Stomach (tissue), 9 donors: ENCODE results near the gene DUOX2. TPM values are rescaled to one million over a fixed set of nuclear protein-coding genes. Genes with fewer than 3 reads are reported as not detected.

Source experiments
- DNase-seq, 2 donors: peaks; one replicate each; pipeline versions ENCODE4 v3.0.0 to v3.0.0-alpha.2; 2013 to 2019
- H3K27ac ChIP-seq, 5 donors: fragments of 200-600 bp in 4 of 5; sonication (generic) in 4 of 5; one replicate each; pipeline ENCODE4 v1.5.1; 2013 to 2019; ENCODE audit warnings: mild to moderate bottlenecking in 1 of 5, moderate library complexity in 1 of 5
- H3K27me3 ChIP-seq, 3 donors: fragments of 200-600 bp; sonication (generic); one replicate each; pipeline ENCODE4 v1.5.1; 2017 to 2019; ENCODE audit warnings: mixed run types in 1 of 3
- H3K36me3 ChIP-seq, 4 donors: fragments of 200-600 bp; sonication (generic); 1 replicate in 3 of 4; 2 replicates in 1 of 4; pipeline ENCODE4 v1.5.1; 2016 to 2019
- H3K4me1 ChIP-seq, 4 donors: fragments of 200-600 bp; sonication (generic); one replicate each; pipeline ENCODE4 v1.5.1; 2016 to 2019
- H3K4me3 ChIP-seq, 4 donors: fragments of 200-600 bp; sonication (generic) in 3 of 4; one replicate each; pipeline ENCODE4 v1.5.1; 2016 to 2019; ENCODE audit warnings: mild to moderate bottlenecking in 1 of 4
- H3K9me3 ChIP-seq, 4 donors: fragments of 200-600 bp; sonication (generic); one replicate each; pipeline ENCODE4 v1.5.1; 2016 to 2019
- CTCF ChIP-seq, 7 experiments: fragments of 450-650 bp in 4 of 7; fragments of 200-600 bp in 3 of 7; sonication (generic) in 3 of 7; IDR thresholded peaks; one replicate each; pipeline ENCODE4 v1.5.1; 2016 to 2019; ENCODE audit warnings: antibody characterized with exemption in 7 of 7, control low read depth in 2 of 7, mild to moderate bottlenecking in 1 of 7
- EP300 ChIP-seq: sonication (generic); formaldehyde crosslinking; IDR thresholded peaks from one replicate; pipeline ENCODE4 v1.6.1; 2017; ENCODE audit warnings: antibody characterized with exemption
- POLR2A ChIP-seq, 4 donors: fragments of 450-650 bp; IDR thresholded peaks; one replicate each; pipeline ENCODE4 v1.6.1; 2016; ENCODE audit warnings: antibody characterized with exemption in 4 of 4, control low read depth in 2 of 4, mild to moderate bottlenecking in 1 of 4, moderate library complexity in 1 of 4
- POLR2AphosphoS5 ChIP-seq, 3 donors: sonication (generic); formaldehyde crosslinking; IDR thresholded peaks; one replicate each; pipeline ENCODE4 v1.6.1; 2016; ENCODE audit warnings: antibody characterized with exemption in 3 of 3
- WGBS, 5 donors: extraction: QIAGEN DNeasy Blood & Tissue Kit in 3 of 5; methylation state at CpG; one replicate each; pipeline versions ENCODE4 v1.1.5 to v1.1.7; 2013 to 2018; 5-methylcytosine and 5-hydroxymethylcytosine counted together
- intact Hi-C: fragments of 100-400 bp; cut with DNase I; formaldehyde crosslinking; loops from one replicate; pipeline ENCODE4 v1.15.1; 2023; ENCODE audit warnings: low total_unique reads
- polyA plus RNA-seq, 3 donors: library from polyadenylated mRNA; stranded (reverse); fragments of 200-250 nt; gene quantifications; one replicate each; pipeline ENCODE4 v1.2.3, GENCODE V29; 2013
- total RNA-seq, 5 donors: library from RNA; depleted of rRNA; stranded (reverse); fragments of >200 nt; gene quantifications; one replicate each; pipeline versions ENCODE4 v1.1.0 to v1.2.3, GENCODE V29; 2014 to 2016
- donor health status: healthy with polysubstance abuse.
- donor health status: Bipolar disorder and iron deficiency.
- donor health status: healthy.

The DUOX2 gene
- total and polyA plus RNA-seq, 8 donors, result 1.2 to 445 (median 54.5) TPM

- 92 to 100% (median 95%) methylated on average over 7 of the region's 7 CpGs for WGBS, 5 donors
- H3K27ac ChIP-seq, result no peak overlapping the region
- H3K4me3 ChIP-seq, result no peak overlapping the region
- no peaks in the 10 kb centered on the region for H3K9me3 ChIP-seq
- DNase-seq, result no peak
- no peaks in the 10 kb centered on the region for H3K27me3 ChIP-seq
- peaks cover 0 to 17% (median 4%) of the 10 kb centered on the region in 4 donors for H3K36me3 ChIP-seq
- TF ChIP-seq POLR2AphosphoS5 (IDR thresholded peaks at IDR 0.05) (no peak), EP300 (no peak), CTCF (IDR thresholded peaks at IDR 0.05) (no peak), POLR2A (IDR thresholded peaks at IDR 0.05) (no peak)
- no peaks in the 10 kb centered on the region for H3K4me1 ChIP-seq
- intact Hi-C loops, result no loop called here
These were observed 16.5 kb downstream of the DUOX2 start for GRCh38 chr15:45097466-45097865.

- TF ChIP-seq POLR2A (IDR thresholded peaks at IDR 0.05), result no peak
- no peak for TF ChIP-seq EP300
- TF ChIP-seq CTCF (IDR thresholded peaks at IDR 0.05), result no peak
- intact Hi-C loops, result no loop called here
- H3K27ac ChIP-seq, result no peak overlapping the region
- no peak for DNase-seq
- H3K4me3 ChIP-seq, result no peak overlapping the region
- H3K27me3 ChIP-seq, result no peaks in the 10 kb centered on the region
- 89 to 97% (median 92%) methylated on average over 2 to 11 of the region's 11 CpGs for WGBS, 5 donors
- H3K36me3 ChIP-seq, result peaks cover 0 to 17% (median 4%) of the 10 kb centered on the region in 4 donors
- no peaks in the 10 kb centered on the region for H3K4me1 ChIP-seq
- H3K9me3 ChIP-seq, result no peaks in the 10 kb centered on the region
These were observed 18.3 kb downstream of the DUOX2 start for GRCh38 chr15:45095661-45096060.

- DNase-seq, result no peak
- Histone ChIP-seq H3K9me3 (no peaks in the 10 kb centered on the region), H3K36me3 (peaks cover 0 to 6% (median under 1%) of the 10 kb centered on the region in 4 donors), H3K4me3 (no peak overlapping the region), H3K27me3 (no peaks in the 10 kb centered on the region), H3K27ac (no peak overlapping the region), H3K4me1 (no peaks in the 10 kb centered on the region)
- TF ChIP-seq POLR2AphosphoS5 (IDR thresholded peaks at IDR 0.05) (no peak), CTCF (IDR thresholded peaks at IDR 0.05) (no peak), EP300 (no peak), POLR2A (IDR thresholded peaks at IDR 0.05) (no peak)
- intact Hi-C loops, result no loop called here
- WGBS, 5 donors, result 80 to 84% (median 82%) methylated on average over 9 of the region's 9 CpGs
These were observed 19.6 kb downstream of the DUOX2 start for GRCh38 chr15:45094358-45094730.

- H3K27ac ChIP-seq, result no peak overlapping the region
- intact Hi-C loops, result no loop called here
- no peaks in the 10 kb centered on the region for H3K4me1 ChIP-seq
- H3K4me3 ChIP-seq, result no peak overlapping the region
- no peak for DNase-seq
- WGBS, 5 donors, result 78 to 93% (median 87%) methylated on average over 8 to 11 of the region's 11 CpGs
- TF ChIP-seq CTCF (IDR thresholded peaks at IDR 0.05) (no peak), EP300 (no peak), POLR2AphosphoS5 (IDR thresholded peaks at IDR 0.05) (no peak), POLR2A (IDR thresholded peaks at IDR 0.05) (no peak)
- peaks cover 0 to 4% (median 0%) of the 10 kb centered on the region in 4 donors for H3K36me3 ChIP-seq
- H3K9me3 ChIP-seq, result no peaks in the 10 kb centered on the region
- H3K27me3 ChIP-seq, result no peaks in the 10 kb centered on the region
These were observed 20.2 kb downstream of the DUOX2 start for GRCh38 chr15:45093622-45094357.
